Activated T-cell treated with anti-CD3 and anti-CD28 coated beads for 24 hours (primary cell): ENCODE results near the gene LGALS7B.
"Not testable (repeated sequence)": the region's sequence is repeated elsewhere in the genome, so short reads cannot be mapped to it uniquely, and the experiment has no call there.

Experiments used
- DNase-seq: peaks from one replicate; pipeline ENCODE4 v3.0.0-alpha.2; 2020; ENCODE audit warnings: low read depth

Gene LGALS7B

GRCh38 chr19:38821230-38821825 lies 32.3 kb downstream of the LGALS7B start:
- DNase-seq = not testable (repeated sequence)

GRCh38 chr19:38825936-38826335 lies 36.9 kb downstream of the LGALS7B start:
- DNase-seq = not testable (repeated sequence)

GRCh38 chr19:38826856-38827551 lies 38.0 kb downstream of the LGALS7B start:
- no peak for DNase-seq

GRCh38 chr19:38829203-38829602 lies 40.2 kb downstream of the LGALS7B start:
- not testable (repeated sequence) for DNase-seq

- no peak for DNase-seq
Measured at GRCh38 chr19:38830039-38830733, 41.2 kb downstream of the LGALS7B start.

DNA sequence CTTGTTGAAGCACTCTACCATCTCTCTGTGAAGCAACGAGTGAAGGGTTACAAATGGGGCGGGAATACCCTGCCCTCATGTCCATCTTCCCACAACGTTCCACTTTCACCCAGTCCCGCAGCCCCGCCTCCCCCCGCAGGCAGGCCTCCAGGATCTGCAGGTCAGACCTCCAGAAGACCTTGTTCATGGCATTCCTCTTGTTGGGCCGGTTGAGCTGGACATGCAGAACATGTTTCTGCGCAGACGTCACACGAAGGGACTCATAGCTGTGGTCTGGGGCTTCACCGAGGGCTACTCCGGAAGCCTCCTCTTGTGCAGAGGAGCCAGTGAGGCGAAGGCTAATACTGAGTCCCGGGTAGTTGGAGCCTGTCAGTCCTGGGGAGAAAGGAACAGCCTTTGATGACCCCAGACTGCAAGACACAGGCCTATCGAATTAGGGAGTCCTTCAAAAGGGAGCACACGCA lies 42.2 kb downstream of the LGALS7B start:
- no peak for DNase-seq

DNA sequence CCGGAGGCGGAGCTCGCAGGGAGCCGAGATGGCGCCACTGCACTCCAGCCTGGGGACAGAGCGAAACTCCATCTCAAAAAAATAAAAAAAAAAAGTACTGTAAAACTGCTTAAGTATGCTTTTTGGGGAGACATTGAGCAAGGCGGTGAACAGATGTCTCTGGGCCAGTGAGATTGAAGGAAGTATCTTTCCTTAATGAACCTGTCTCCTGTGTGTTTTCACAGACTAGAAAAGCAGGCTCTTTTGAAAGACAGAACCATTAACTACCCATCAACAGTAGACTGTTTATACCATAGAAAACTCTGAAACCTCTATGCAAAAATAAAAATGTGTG lies 44.1 kb downstream of the LGALS7B start:
- DNase-seq = no peak

DNA sequence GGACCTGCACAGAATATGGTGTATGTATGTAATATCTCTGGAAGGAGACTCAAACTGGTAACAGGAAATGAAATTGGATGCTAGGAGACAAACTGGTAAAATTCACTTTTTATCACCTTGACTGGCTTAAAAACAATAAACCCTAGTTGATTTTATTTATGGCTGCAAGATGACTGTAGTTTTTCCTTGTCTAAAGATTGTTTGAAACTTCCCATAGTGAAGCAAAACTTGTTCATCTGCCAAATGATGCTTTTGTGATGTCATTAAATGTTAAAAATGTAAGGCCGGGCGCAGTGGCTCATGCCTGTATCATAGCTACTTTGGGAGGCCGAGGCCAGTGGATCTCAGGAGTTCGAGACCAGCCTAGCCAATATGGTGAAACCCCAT lies 45.1 kb downstream of the LGALS7B start:
- no peak for DNase-seq

GRCh38 chr19:38834590-38834989 lies 45.6 kb downstream of the LGALS7B start:
- DNase-seq = no peak

DNA sequence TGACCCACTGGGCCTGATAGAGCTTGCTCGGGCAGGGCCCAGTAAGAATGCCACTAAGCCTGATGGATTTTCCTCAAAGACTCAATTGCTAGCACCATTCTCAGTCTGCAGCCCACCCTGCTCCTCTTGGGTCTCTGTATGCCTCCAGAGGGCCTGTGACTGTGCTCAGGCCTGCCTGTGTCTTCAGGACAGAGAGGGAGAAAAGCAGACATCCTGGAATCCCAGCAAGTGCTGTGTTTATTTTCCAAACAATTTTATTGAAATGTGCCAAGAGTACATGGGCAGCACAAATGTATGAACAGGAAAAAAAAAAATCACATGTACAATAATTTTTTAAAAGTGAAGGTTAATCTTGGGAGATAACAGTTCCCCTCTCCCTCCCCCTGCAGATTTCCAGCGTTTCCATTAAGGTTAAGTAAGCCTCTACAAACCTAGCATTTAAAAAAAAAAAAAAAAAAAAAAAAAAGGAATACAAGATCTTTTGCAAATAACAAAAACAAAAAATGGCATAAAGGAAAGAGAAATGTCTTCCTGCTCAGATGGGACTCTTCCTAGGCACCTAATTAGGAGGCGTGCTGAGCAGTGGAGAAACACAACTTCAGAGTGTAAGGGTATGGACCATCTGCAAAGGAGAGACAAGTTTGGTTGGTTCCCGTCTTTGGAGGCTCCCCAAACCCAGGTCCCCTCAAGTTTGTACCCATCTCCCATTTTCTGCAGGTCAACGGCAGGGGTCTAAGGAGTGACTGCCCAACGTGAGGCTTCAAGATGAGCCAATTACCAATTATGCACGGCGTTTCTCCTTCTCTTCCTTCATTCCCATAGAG lies 47.4 kb downstream of the LGALS7B start:
- DNase-seq = no peak

DNA sequence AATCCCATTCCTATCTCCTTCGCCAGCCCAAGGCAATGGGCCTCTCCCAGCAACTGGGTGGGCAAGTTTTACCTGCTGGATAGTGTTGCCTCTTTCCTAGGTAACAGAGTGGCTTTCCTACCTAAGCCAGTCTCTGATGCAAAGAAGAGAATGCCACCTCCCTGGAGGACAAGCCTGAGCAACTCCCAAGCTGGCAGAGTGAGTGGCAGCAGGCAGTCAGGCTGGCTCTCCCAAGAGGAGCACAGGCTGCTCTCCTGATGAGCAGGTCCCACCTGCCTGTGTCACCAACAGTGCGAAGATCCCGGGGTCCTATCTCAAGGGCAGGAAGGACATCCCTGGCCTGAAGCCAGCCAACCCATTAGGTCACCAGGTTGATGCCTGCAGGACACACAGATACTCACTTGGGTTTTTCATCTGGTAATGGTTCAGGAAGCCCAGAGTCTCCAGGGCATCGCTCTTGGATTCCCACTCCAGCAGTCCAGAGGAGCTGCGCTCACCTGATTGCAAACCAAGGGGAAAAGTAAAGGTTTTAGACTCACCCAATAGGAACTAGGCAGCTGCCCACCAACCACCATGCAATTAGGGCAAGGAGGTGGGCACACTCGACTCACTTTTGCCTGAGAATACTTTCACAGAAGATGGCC lies 48.1 kb downstream of the LGALS7B start:
- no peak for DNase-seq

DNA sequence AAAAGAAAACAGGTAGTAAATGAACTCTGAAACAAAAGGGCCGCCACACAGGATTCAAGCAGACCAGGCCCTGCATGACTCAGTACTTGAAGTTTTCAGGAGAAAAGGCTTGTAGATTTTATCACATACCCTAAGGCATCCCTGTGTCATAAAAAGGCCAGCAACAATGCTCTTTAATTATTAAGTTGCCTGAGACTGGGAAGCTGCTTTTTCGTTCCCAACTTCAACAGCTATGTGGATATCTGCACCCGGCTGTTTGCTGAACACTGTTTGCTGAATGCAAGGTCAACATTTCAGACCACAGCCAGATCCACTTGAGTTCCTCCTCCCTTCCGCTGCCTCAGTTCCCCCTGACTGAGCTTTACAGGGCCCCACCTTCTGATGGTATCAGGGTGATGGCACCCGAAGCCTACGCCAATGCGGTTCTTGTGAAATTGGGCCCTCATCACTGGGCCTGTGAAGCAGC lies 48.7 kb downstream of the LGALS7B start:
- DNase-seq = no peak

DNA sequence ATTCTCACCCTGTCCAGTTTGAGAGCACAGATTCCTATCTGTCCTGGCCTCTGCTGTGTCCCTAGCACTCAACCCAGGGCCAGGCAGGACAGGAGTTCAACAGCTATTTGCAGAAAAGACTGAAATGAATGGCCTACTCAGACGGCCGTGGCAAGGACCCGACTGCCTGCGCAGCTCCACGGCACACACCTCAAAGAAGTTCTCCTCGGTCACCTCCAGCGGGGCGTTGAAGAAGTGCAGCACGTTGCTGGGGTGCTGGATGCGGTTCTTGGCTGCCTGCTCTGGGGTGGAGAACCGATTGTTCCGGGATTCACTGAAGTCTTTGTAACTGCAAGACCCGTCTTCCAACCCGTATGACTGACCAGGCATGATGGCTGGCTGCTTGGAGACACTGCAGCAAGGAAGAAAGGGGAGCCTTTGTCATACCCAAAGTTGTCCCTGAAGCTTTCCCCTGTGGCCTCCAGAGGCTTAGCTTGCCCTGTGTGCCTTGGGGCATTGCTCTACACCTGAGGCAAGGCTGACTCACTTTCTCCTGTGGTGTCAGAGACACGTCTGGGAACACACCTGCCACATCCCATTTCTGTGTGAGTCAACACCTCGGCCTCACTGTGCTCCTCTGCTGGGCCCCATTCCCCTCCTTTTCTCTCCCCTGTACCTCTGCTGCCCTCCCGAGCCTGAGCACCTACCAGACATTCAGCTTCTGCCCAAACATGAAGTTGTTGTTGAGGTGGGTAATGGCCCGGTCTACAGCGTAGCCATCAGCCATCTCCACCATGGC lies 49.4 kb downstream of the LGALS7B start:
- peak; percentile 63 for DNase-seq

GRCh38 chr19:38838986-38839761 lies 50.2 kb downstream of the LGALS7B start:
- DNase-seq = no peak

DNA sequence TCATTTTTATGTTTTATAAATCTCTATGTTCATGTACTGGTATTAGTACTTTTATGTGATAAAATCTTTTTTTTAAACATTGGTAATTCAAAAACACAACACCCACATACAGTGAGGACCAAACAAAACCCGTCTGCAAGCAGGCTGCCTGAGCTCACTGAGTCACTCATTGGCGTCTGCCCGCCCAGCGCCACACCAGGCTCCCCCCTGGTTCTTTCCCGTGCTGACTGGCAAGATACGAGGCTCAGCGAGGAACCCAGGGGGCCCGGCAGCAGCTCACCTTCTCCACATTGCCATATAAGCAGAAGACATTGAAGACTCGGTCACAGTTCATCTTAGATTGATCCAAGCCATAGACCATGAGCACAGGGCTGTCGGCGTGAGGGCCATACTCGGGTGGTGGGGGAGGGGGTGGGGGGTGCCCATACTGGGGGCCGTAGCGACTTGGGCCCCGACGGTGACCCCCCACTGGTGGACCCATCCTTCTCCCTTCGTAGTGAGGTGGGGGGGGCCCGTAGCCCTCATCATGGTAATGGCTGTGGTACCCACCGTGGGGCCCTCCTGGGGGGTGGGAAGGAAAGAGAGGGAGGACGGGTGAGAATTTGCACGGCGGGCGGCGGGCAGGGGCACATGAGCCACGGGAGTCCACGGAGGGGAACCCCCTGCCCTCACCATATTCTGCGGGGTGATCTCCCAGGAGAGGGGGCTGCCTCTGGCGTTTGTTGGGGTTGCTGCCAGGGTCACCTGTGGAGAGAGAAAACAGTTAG lies 51.0 kb downstream of the LGALS7B start:
- no peak for DNase-seq

GRCh38 chr19:38840583-38840968 lies 51.6 kb downstream of the LGALS7B start:
- no peak for DNase-seq
